BJ (cell line): ENCODE measurements around the gene C9orf72. TPM values are rescaled to one million over a fixed set of nuclear protein-coding genes. Genes with fewer than 3 reads are reported as not detected.

Experiments
- CTCF ChIA-PET: fragments of 350-600 bp; formaldehyde crosslinking; extraction: SDS; loops from one replicate; lab custom pipeline; 2021; ENCODE audit warnings: antibody characterized with exemption, inconsistent platforms; lab: Yijun Ruan, JAX
- POLR2A ChIA-PET: fragments of 300-600 bp; sonication (Branson Sonifier 250); formaldehyde crosslinking; extraction: SDS; loops from one replicate; lab custom pipeline; 2021; ENCODE audit warnings: antibody characterized with exemption; lab: Charles Lee
- DNase-seq: peaks from one replicate; pipeline ENCODE4 v3.0.0-alpha.2; 2011; ENCODE audit warnings: low read depth
- H3K27me3 ChIP-seq: 2 replicates; pipeline ENCODE4 v1.6.0; 2011; ENCODE audit warnings: low read length; ENCODE audit not compliant: control insufficient read depth, insufficient read depth
- H3K36me3 ChIP-seq: 2 replicates; pipeline ENCODE4 v1.5.1; 2011; ENCODE audit warnings: low read length; ENCODE audit not compliant: control insufficient read depth, insufficient read depth
- H3K4me3 ChIP-seq: 2 replicates; pipeline ENCODE4 v1.5.1; 2011; ENCODE audit warnings: low read depth, mild to moderate bottlenecking, control low read depth, low read length
- polyA plus RNA-seq: library from polyadenylated mRNA; depleted of rRNA; stranded (reverse); fragments of >200 nt; gene quantifications from 2 replicates; pipeline ENCODE4 v1.2.3, GENCODE V29; 2011
- TF ChIP-seq, protein P1 (sequence below): IDR thresholded peaks from 2 replicates; pipeline ENCODE4 v1.5.1; 2011; ENCODE audit warnings: low read depth, mild to moderate bottlenecking, control low read depth, inconsistent platforms, low read length, moderate library complexity; ENCODE audit not compliant: insufficient read depth

Gene C9orf72
- polyA plus RNA-seq, 1 experiment, result 1.3 TPM

DNA sequence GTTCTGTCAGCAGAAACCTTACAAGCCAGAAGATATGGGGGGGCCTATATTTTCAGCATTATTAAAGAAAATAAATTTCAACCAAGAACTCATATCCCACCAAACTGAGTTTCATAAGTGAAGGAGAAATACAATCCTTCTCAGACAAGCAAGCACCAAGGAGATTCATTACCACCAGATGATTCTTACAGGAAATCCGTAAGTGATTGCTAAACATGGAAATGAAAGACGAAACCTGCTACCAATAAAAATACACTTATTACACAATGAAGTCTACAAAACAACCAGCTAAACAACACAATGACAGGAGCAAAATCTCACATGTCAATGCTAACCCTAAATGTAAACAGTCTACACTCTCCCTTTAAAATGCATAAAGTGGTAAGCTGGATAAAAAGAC lies 17.8 kb upstream of the C9orf72 start:
- DNase-seq, result no peak
- Histone ChIP-seq H3K36me3 (no peaks in the 10 kb centered on the region), H3K27me3 (no peaks in the 10 kb centered on the region), H3K4me3 (no peak overlapping the region)
- ChIA-PET CTCF (no interaction called here), POLR2A (no interaction called here)
- TF ChIP-seq, protein P1, sequence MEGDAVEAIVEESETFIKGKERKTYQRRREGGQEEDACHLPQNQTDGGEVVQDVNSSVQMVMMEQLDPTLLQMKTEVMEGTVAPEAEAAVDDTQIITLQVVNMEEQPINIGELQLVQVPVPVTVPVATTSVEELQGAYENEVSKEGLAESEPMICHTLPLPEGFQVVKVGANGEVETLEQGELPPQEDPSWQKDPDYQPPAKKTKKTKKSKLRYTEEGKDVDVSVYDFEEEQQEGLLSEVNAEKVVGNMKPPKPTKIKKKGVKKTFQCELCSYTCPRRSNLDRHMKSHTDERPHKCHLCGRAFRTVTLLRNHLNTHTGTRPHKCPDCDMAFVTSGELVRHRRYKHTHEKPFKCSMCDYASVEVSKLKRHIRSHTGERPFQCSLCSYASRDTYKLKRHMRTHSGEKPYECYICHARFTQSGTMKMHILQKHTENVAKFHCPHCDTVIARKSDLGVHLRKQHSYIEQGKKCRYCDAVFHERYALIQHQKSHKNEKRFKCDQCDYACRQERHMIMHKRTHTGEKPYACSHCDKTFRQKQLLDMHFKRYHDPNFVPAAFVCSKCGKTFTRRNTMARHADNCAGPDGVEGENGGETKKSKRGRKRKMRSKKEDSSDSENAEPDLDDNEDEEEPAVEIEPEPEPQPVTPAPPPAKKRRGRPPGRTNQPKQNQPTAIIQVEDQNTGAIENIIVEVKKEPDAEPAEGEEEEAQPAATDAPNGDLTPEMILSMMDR, result no peak

DNA sequence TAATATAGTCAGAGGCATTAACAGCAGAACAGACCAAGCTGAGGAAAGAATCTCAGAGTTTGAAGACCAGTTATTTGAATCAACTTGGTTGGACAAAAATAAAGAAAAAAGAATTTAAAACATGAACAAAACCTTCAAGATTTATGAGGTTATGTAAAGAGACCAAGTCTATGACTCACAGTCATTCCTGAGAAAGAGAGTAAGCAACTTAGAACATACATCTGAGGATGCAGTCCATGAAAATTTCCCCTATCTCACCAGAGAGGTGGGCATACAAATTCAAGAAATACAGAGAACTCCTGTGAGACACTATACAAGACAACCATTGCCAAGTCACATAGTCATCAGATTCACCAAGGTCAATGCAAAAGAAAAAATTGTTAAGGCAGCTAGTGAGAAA lies 17.4 kb upstream of the C9orf72 start:
- Histone ChIP-seq H3K4me3 (no peak overlapping the region), H3K36me3 (no peaks in the 10 kb centered on the region), H3K27me3 (no peaks in the 10 kb centered on the region)
- TF ChIP-seq, protein P1, result no peak
- no peak for DNase-seq
- ChIA-PET CTCF (no interaction called here), POLR2A (no interaction called here)

DNA sequence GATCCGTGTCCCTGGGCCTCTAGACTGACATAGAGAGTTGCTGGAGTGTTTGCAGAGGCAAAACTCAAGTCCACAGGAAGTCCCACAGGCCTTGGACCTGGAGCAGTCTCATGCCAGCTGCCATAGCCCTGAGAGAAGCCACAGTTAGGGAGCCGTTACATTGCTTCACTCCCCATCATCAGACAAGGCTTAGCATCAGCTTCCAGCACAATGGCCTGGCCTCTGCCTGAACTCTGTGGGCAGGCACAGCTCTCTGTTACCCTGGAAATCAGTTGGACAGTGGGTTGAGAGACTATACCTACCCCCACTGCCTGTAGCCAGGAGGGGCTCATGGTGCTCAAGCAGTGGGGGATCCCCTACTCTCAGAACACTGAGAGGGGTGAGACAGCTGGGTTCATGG lies 16.2 kb upstream of the C9orf72 start:
- Histone ChIP-seq H3K4me3 (no peak overlapping the region), H3K27me3 (no peaks in the 10 kb centered on the region), H3K36me3 (no peaks in the 10 kb centered on the region)
- ChIA-PET CTCF (no interaction called here), POLR2A (no interaction called here)
- TF ChIP-seq, protein P1, result no peak
- no peak for DNase-seq

DNA sequence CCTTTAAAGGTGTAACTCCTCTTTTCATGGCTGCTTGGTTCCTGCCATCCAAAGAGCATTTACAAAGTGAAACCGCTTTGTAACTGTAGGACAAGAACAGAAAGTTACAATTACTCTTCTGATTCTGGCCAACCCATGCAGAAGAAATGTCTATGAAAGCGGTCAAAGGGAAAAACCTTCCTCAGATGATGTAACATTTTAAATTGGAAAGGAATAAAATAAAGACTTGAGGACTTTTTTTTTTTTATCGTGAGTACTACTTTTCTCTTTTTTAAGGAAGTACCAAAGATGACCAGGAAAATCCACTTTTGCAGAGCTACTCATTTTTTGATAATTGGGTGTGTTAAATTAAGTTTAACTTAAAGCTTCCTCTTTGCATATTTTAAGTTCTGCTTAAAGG lies 13.0 kb upstream of the C9orf72 start:
- POLR2A ChIA-PET, result no interaction called here
- Histone ChIP-seq H3K4me3 (no peak overlapping the region), H3K27me3 (no peaks in the 10 kb centered on the region), H3K36me3 (no peaks in the 10 kb centered on the region)
- TF ChIP-seq, protein P1, result no peak
- DNase-seq, result no peak
- CTCF ChIA-PET, result no interaction called here

DNA sequence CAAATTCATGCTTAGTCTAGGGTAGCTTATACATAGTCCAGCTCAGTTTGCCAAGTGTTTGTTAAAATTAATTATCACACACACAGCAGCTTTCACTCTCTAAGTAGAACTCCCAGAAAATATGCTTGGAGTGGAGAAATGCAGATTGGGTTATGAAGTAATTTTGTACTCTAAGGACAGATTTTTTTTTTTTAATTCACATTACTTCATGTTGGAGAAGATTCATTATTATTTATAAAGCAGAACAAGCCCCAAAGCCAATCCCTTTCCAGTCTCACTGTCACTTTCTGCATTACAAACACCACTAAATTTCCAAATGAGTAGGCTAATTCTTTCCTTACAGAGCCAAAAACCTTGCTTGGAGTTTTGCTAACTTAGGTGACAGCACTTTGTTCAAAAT lies 11.7 kb upstream of the C9orf72 start:
- TF ChIP-seq, protein P1, result no peak
- CTCF ChIA-PET, result no interaction called here
- POLR2A ChIA-PET, result no interaction called here
- DNase-seq, result no peak
- Histone ChIP-seq H3K4me3 (no peak overlapping the region), H3K27me3 (no peaks in the 10 kb centered on the region), H3K36me3 (no peaks in the 10 kb centered on the region)
